ENCODE results near the gene PPM1L.
A peak's percentile ranks its signal among the peaks of the same experiment; 100 is the strongest.
"Not testable (repeated sequence)": the region's sequence is repeated elsewhere in the genome, so short reads cannot be mapped to it uniquely, and the experiment has no call there.

The PPM1L gene

GRCh38 chr3:160755776-160756304 lies at the start of gene PPM1L:
Gene PPM1L, plus strand, starts transcription at chr3:160756231.
- peak; percentile 73 for DNase-seq

GRCh38 chr3:160707187-160707794 lies 48.7 kb upstream of the PPM1L start:
- DNase-seq: peak; percentile 36

GRCh38 chr3:160709477-160710182 lies 46.4 kb upstream of the PPM1L start:
- DNase-seq: no peak

GRCh38 chr3:160713144-160713543 lies 42.9 kb upstream of the PPM1L start:
- not testable (repeated sequence) for DNase-seq

GRCh38 chr3:160719710-160720109 lies 36.3 kb upstream of the PPM1L start:
- DNase-seq: no peak

GRCh38 chr3:160720123-160720746 lies 35.8 kb upstream of the PPM1L start:
- no peak for DNase-seq

GRCh38 chr3:160722331-160722730 lies 33.7 kb upstream of the PPM1L start:
- no peak for DNase-seq

GRCh38 chr3:160725338-160725737 lies 30.7 kb upstream of the PPM1L start:
- DNase-seq: no peak

- peak; percentile 57 for DNase-seq
Observed at GRCh38 chr3:160735826-160736225, 20.2 kb upstream of the PPM1L start.

GRCh38 chr3:160738048-160738447 lies 18.0 kb upstream of the PPM1L start:
- DNase-seq: no peak

GRCh38 chr3:160739079-160739478 lies 17.0 kb upstream of the PPM1L start:
- DNase-seq: peak; percentile 44

- no peak for DNase-seq
Observed at GRCh38 chr3:160746976-160747375, 9.1 kb upstream of the PPM1L start.

GRCh38 chr3:160747422-160747821 lies 8.6 kb upstream of the PPM1L start:
- DNase-seq: no peak

- DNase-seq: peak; percentile 20
Observed at GRCh38 chr3:160748231-160748630, 7.8 kb upstream of the PPM1L start.

GRCh38 chr3:160748787-160749186 lies 7.2 kb upstream of the PPM1L start:
- DNase-seq: no peak

- no peak for DNase-seq
Observed at GRCh38 chr3:160753953-160754352, 2.1 kb upstream of the PPM1L start.

GRCh38 chr3:160754371-160754854 lies 1.6 kb upstream of the PPM1L start:
- DNase-seq: peak; percentile 63

GRCh38 chr3:160754855-160755747 lies 930 bp upstream of the PPM1L start:
- DNase-seq: peak; percentile 97

- DNase-seq: no peak
Observed at GRCh38 chr3:160757233-160758106, 1.4 kb downstream of the PPM1L start.

GRCh38 chr3:160758929-160759577 lies 3.0 kb downstream of the PPM1L start:
- no peak for DNase-seq

GRCh38 chr3:160763073-160763472 lies 7.0 kb downstream of the PPM1L start:
- DNase-seq: no peak
